ENCODE data around the gene RERGL.
"Not testable (repeated sequence)": the region's sequence is repeated elsewhere in the genome, so short reads cannot be mapped to it uniquely, and the experiment has no call there.

DNA sequence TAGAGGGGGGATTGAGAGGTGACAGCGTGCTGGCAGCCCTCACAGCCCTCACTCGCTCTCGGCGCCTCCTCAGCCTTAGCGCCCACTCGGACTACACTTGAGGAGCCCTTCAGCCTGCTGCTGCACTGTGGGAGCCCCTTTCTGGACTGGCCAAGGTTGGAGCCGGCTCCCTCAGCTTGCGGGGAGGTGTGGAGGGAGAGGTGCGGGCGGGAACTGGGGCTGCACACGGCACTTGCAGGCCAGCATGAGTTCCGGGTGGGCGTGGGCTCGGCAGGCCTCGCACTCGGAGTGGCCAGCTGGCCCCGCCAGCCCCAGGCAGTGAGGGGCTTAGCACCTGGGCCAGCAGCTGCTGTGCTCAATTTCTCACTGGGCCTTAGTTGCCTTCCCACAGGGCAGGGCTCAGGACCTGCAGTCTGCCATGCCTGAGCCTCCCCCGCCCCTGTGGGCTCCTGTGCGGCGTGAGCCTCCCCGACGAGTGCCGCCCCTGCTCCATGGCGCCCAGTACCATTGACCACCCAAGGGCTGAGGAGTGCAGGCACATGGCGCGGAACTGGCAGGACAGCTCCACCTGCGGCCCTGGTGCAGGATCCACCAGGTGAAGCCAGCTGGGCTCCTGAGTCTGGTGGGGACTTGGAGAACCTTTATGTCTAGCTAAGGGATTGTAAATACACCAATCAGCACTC is 49.8 kb downstream of the RERGL start:
- TF ChIP-seq, protein P1, sequence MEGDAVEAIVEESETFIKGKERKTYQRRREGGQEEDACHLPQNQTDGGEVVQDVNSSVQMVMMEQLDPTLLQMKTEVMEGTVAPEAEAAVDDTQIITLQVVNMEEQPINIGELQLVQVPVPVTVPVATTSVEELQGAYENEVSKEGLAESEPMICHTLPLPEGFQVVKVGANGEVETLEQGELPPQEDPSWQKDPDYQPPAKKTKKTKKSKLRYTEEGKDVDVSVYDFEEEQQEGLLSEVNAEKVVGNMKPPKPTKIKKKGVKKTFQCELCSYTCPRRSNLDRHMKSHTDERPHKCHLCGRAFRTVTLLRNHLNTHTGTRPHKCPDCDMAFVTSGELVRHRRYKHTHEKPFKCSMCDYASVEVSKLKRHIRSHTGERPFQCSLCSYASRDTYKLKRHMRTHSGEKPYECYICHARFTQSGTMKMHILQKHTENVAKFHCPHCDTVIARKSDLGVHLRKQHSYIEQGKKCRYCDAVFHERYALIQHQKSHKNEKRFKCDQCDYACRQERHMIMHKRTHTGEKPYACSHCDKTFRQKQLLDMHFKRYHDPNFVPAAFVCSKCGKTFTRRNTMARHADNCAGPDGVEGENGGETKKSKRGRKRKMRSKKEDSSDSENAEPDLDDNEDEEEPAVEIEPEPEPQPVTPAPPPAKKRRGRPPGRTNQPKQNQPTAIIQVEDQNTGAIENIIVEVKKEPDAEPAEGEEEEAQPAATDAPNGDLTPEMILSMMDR (conservative IDR thresholded peaks at IDR 0.05 in 1 of 2, IDR thresholded peaks at IDR 0.05 in 1 of 2; ENCODE audit: low read depth in 1 of 2, low read length in 2 of 2): not testable (repeated sequence)
- not testable (repeated sequence) for TF ChIP-seq EZH2 (IDR thresholded peaks at IDR 0.05; ENCODE audit: low read length, missing control alignments)

Data from fibroblast of lung (primary cell).